CD14-positive monocyte (primary cell): Measurements from ENCODE around the gene CALHM5. TPM values are rescaled to one million over a fixed set of nuclear protein-coding genes. Genes with fewer than 3 reads are reported as not detected.

Experiments used
- DNase-seq, 3 donors: peaks; one replicate each; pipeline ENCODE4 v3.0.0-alpha.2; 2011 to 2022
- H2AFZ ChIP-seq: 2 replicates; pipeline ENCODE4 v1.6.0; 2012; ENCODE audit warnings: mild to moderate bottlenecking, low read depth, low read length, inconsistent platforms; ENCODE audit not compliant: insufficient read depth, poor library complexity, severe bottlenecking
- H3K27ac ChIP-seq, 2 donors: 1 replicate in 1 of 2; 2 replicates in 1 of 2; pipeline ENCODE4 v1.5.1; 2012 to 2013; ENCODE audit warnings: low read length in 2 of 2, control low read depth in 1 of 2, inconsistent platforms in 1 of 2, low read depth in 1 of 2, mild to moderate bottlenecking in 1 of 2
- H3K27me3 ChIP-seq, 2 donors: one replicate each; pipeline versions ENCODE4 v1.6.0 to v1.6.1; 2011 to 2013; ENCODE audit warnings: low read length in 2 of 2; ENCODE audit not compliant: control insufficient read depth in 2 of 2, insufficient read depth in 2 of 2
- H3K36me3 ChIP-seq, 2 donors: replicated peaks in 1 of 2; 1 replicate in 1 of 2; 2 replicates in 1 of 2; pipeline versions ENCODE4 v1.5.1 to v1.6.1; 2012 to 2013; ENCODE audit warnings: low read length in 2 of 2, control low read depth in 1 of 2, inconsistent platforms in 1 of 2, mild to moderate bottlenecking in 1 of 2; ENCODE audit not compliant: insufficient read depth in 2 of 2, control insufficient read depth in 1 of 2
- H3K4me1 ChIP-seq, 2 donors: 1 replicate in 1 of 2; 2 replicates in 1 of 2; pipeline versions ENCODE4 v1.5.1 to v1.6.1; 2012 to 2013; ENCODE audit warnings: low read length in 2 of 2, control low read depth in 1 of 2, inconsistent platforms in 1 of 2, mild to moderate bottlenecking in 1 of 2, moderate library complexity in 1 of 2; ENCODE audit not compliant: insufficient read depth in 2 of 2, control insufficient read depth in 1 of 2
- H3K4me2 ChIP-seq: replicated peaks from 2 replicates; pipeline ENCODE3; 2012; ENCODE audit warnings: low read length, moderate library complexity, mild to moderate bottlenecking; ENCODE audit not compliant: poor library complexity, severe bottlenecking; ENCODE audit errors: extremely low read depth
- H3K4me3 ChIP-seq, 3 experiments: fragments of 200-600 bp in 1 of 3; sonication (generic) in 1 of 3; replicated peaks in 1 of 3; 1 replicate in 2 of 3; 2 replicates in 1 of 3; pipeline ENCODE4 v1.5.1; 2011 to 2013; ENCODE audit warnings: low read length in 3 of 3, mild to moderate bottlenecking in 3 of 3, control low read depth in 2 of 3, low read depth in 2 of 3, inconsistent platforms in 1 of 3, moderate library complexity in 1 of 3
- H3K79me2 ChIP-seq: 2 replicates; pipeline ENCODE4 v1.6.0; 2012; ENCODE audit warnings: mild to moderate bottlenecking, control low read depth, inconsistent platforms, low read length, moderate library complexity; ENCODE audit not compliant: insufficient read depth
- H3K9ac ChIP-seq: 2 replicates; pipeline ENCODE4 v1.6.0; 2017; ENCODE audit warnings: low read length, mild to moderate bottlenecking; ENCODE audit not compliant: insufficient read depth, poor library complexity, severe bottlenecking
- H3K9me3 ChIP-seq, 2 donors: replicated peaks in 1 of 2; 1 replicate in 1 of 2; 2 replicates in 1 of 2; pipeline versions ENCODE4 v1.5.1 to v1.6.1; 2012 to 2013; ENCODE audit warnings: low read length in 2 of 2, control low read depth in 1 of 2; ENCODE audit not compliant: control insufficient read depth in 1 of 2, insufficient read depth in 1 of 2
- H4K20me1 ChIP-seq: 2 replicates; pipeline ENCODE4 v1.6.0; 2012; ENCODE audit warnings: mild to moderate bottlenecking, low read length, control low read depth, moderate library complexity; ENCODE audit not compliant: insufficient read depth
- H3K27ac Mint-ChIP-seq, 7 donors: one replicate each; pipeline ENCODE4 v1.8.0; 2020; ENCODE audit warnings: mild to moderate bottlenecking in 7 of 7, mixed read lengths in 7 of 7, moderate library complexity in 6 of 7, inconsistent platforms in 2 of 7
- H3K27me3 Mint-ChIP-seq, 3 donors: one replicate each; pipeline ENCODE4 v1.8.0; 2021 to 2022; ENCODE audit warnings: low read depth in 3 of 3, mild to moderate bottlenecking in 3 of 3, mixed read lengths in 3 of 3, moderate library complexity in 3 of 3, inconsistent platforms in 1 of 3
- H3K36me3 Mint-ChIP-seq, 2 donors: one replicate each; pipeline ENCODE4 v1.8.0; 2020; ENCODE audit warnings: mixed read lengths in 2 of 2, inconsistent platforms in 1 of 2, mild to moderate bottlenecking in 1 of 2
- H3K4me1 Mint-ChIP-seq: one replicate; pipeline ENCODE4 v1.8.0; 2020; ENCODE audit warnings: mild to moderate bottlenecking, mixed read lengths
- H3K4me3 Mint-ChIP-seq, 2 donors: one replicate each; pipeline ENCODE4 v1.8.0; 2020; ENCODE audit warnings: mild to moderate bottlenecking in 2 of 2, mixed read lengths in 2 of 2, moderate library complexity in 1 of 2
- H3K9me3 Mint-ChIP-seq, 7 donors: one replicate each; pipeline ENCODE4 v1.8.0; 2020 to 2022; ENCODE audit warnings: mixed read lengths in 7 of 7, mild to moderate bottlenecking in 6 of 7, moderate library complexity in 6 of 7, inconsistent platforms in 2 of 7
- CTCF ChIP-seq: fragments of 200-600 bp; IDR thresholded peaks from one replicate; pipeline ENCODE4 v1.8.0; 2022; ENCODE audit warnings: antibody characterized with exemption, mild to moderate bottlenecking
- WGBS: methylation state at CpG from one replicate; pipeline ENCODE4 v1.1.5; 2013; ENCODE audit warnings: missing lambda C conversion rate; ENCODE audit not compliant: insufficient coverage; 5-methylcytosine and 5-hydroxymethylcytosine counted together
- intact Hi-C, 2 donors: fragments of 100-400 bp; cut with micrococcal nuclease; formaldehyde crosslinking; loops; one replicate each; pipeline versions ENCODE4 v1.15.0 to v1.15.1; 2023
- polyA plus RNA-seq, 3 donors: library from polyadenylated mRNA; depleted of rRNA in 1 of 3; unstranded in 2 of 3; stranded (reverse) in 1 of 3; fragments of 300-500 nt in 2 of 3; fragments of >200 nt in 1 of 3; fragmentation: Illumina TruSeq in 2 of 3; gene quantifications; 1 replicate in 2 of 3; 2 replicates in 1 of 3; pipeline ENCODE4 v1.2.3, GENCODE V29; 2012 to 2021

CALHM5 gene
- polyA plus RNA-seq, 3 donors: 0.01 TPM; not detected in 2

- H3K36me3 ChIP-seq: no peaks in the 10 kb centered on the region
- no peak overlapping the region for H3K9ac ChIP-seq
- no peak overlapping the region for H3K4me2 ChIP-seq
- intact Hi-C loops: no loop called here
- H3K79me2 ChIP-seq: no peaks in the 10 kb centered on the region
- H3K4me3 ChIP-seq: no peak overlapping the region
- DNase-seq: peak; percentile 46 to 64 (median 59)
- no peak overlapping the region for H3K27ac ChIP-seq
- Mint-ChIP-seq H3K27me3 (peaks cover 6 to 12% (median 9%) of the 10 kb centered on the region in 3 donors), H3K27ac (no peak overlapping the region), H3K36me3 (no peaks in the 10 kb centered on the region), H3K9me3 (peaks cover 0 to 2% (median 0%) of the 10 kb centered on the region in 7 donors), H3K4me3 (peak overlapping the region in 1 of 2 donors; percentile 46), H3K4me1 (peaks cover 13% of the 10 kb centered on the region)
- WGBS: 100% methylated on average over 4 of the region's 9 CpGs
- H4K20me1 ChIP-seq: no peaks in the 10 kb centered on the region
- peak; percentile 93 for TF ChIP-seq CTCF
- no peaks in the 10 kb centered on the region for H3K27me3 ChIP-seq
- peaks cover 6 to 9% of the 10 kb centered on the region in 2 donors for H3K4me1 ChIP-seq
- no peak overlapping the region for H2AFZ ChIP-seq
- H3K9me3 ChIP-seq: no peaks in the 10 kb centered on the region
These were observed 50.1 kb downstream of the CALHM5 start for GRCh38 chr6:116561377-116562018.

GRCh38 chr6:116562019-116562403 lies 50.6 kb downstream of the CALHM5 start:
- Histone ChIP-seq H3K27me3 (no peaks in the 10 kb centered on the region), H3K79me2 (no peaks in the 10 kb centered on the region), H4K20me1 (no peaks in the 10 kb centered on the region), H2AFZ (no peak overlapping the region), H3K9me3 (peaks cover 4% of the 10 kb centered on the region in 2 donors), H3K4me3 (no peak overlapping the region), H3K36me3 (no peaks in the 10 kb centered on the region), H3K4me2 (no peak overlapping the region), H3K27ac (no peak overlapping the region), H3K9ac (no peak overlapping the region), H3K4me1 (peaks cover 6 to 9% of the 10 kb centered on the region in 2 donors)
- intact Hi-C loops: no loop called here
- H3K27ac Mint-ChIP-seq: no peak overlapping the region
- H3K27me3 Mint-ChIP-seq: peaks cover 6 to 12% (median 9%) of the 10 kb centered on the region in 3 donors
- DNase-seq: no peak
- WGBS: 94% methylated on average over 3 of the region's 4 CpGs
- no peak for TF ChIP-seq CTCF
- peaks cover 13% of the 10 kb centered on the region for H3K4me1 Mint-ChIP-seq
- H3K36me3 Mint-ChIP-seq: no peaks in the 10 kb centered on the region
- no peak overlapping the region for H3K4me3 Mint-ChIP-seq
- H3K9me3 Mint-ChIP-seq: peaks cover 1 to 7% (median 4%) of the 10 kb centered on the region in 7 donors
